Activated gamma-delta T cell treated with anti-CD3 and anti-CD28 coated beads, Interleukin-2, amount 50 U/mL, for 16 hours (primary cell): Measurements from ENCODE around the gene PMEPA1.

Source experiments
- DNase-seq: peaks from one replicate; pipeline ENCODE4 v3.0.0-alpha.2; 2020; ENCODE audit warnings: low read depth

Gene PMEPA1

DNA sequence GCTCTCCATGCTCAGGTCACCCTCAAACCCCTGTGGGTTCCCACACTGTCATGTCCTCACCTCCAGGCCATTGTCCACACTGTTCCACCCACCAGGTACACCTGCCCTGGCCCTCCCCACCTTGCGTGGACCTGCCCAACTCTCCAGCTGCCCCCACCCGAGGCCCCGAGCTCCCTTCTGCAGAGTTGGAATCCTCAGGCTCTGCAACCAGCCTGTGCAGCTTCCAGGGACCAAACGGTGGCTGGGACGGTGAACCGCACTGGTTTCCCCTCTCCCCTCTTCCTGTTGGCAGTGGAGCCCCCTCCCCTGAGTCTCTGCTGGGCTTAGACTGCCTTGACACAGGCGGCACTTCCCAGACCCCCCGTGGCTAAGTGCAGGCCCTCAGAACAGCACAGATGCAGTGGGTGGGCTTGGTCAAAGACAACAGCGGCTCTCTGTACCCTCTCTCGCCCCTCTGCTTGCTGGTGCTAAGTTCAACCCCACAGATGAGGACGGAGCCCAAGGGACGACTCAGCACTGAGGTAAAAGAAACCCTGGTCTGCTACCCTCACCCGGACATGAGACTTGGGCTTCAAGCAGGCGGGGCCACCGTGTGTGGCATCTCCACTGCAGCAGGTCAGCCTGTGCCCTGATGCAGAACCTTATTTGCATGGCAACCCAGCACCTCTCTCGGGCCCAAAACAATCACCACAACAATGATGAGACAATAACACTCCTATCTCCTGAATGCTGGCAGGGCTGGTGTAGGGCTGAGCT lies 100.6 kb downstream of the PMEPA1 start:
- DNase-seq, result no peak

- DNase-seq, result no peak
These were observed 101.3 kb downstream of the PMEPA1 start for GRCh38 chr20:57608516-57608915.

DNA sequence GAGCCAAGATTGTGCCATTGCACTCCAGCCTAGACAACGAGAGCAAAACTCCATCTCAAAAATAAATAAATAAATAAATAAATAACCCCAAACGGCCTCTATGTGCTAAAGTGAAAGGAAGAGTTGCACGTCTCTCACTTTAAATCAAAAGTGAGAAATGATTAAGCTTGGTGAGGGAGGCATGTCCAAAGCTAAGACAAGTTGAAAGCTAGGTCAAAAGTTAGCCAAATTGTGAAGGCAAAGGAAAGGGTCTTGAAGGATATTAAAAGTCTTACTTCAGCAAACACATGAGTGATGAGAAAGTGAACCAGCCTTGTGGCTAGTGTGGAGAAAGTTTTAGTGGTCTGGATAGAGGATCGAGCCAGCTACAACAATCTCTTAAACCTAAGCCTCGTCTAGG lies 103.9 kb downstream of the PMEPA1 start:
- DNase-seq, result no peak

- DNase-seq, result no peak
These were observed 104.8 kb downstream of the PMEPA1 start for GRCh38 chr20:57605045-57605444.

- no peak for DNase-seq
These were observed 106.7 kb downstream of the PMEPA1 start for GRCh38 chr20:57603120-57603519.

GRCh38 chr20:57601737-57602136 lies 108.1 kb downstream of the PMEPA1 start:
- no peak for DNase-seq

DNA sequence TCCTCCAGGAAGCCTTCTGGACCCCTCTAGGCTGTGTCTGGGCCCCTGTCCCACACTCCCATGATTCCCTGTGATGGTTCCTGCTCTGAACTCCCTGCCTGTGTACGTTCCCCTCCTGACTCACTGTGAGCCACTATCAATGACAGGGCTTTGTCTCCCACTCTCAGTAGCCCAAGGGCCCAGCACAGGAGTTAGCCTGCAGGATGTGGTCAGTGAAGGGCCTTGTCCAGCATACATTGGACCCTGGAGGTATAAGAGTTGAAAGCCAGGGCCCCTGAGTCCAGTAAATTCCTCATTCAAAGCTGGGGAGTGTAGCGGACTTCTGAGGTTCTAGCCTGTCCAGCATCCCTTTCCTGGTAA lies 108.6 kb downstream of the PMEPA1 start:
- DNase-seq, result no peak

DNA sequence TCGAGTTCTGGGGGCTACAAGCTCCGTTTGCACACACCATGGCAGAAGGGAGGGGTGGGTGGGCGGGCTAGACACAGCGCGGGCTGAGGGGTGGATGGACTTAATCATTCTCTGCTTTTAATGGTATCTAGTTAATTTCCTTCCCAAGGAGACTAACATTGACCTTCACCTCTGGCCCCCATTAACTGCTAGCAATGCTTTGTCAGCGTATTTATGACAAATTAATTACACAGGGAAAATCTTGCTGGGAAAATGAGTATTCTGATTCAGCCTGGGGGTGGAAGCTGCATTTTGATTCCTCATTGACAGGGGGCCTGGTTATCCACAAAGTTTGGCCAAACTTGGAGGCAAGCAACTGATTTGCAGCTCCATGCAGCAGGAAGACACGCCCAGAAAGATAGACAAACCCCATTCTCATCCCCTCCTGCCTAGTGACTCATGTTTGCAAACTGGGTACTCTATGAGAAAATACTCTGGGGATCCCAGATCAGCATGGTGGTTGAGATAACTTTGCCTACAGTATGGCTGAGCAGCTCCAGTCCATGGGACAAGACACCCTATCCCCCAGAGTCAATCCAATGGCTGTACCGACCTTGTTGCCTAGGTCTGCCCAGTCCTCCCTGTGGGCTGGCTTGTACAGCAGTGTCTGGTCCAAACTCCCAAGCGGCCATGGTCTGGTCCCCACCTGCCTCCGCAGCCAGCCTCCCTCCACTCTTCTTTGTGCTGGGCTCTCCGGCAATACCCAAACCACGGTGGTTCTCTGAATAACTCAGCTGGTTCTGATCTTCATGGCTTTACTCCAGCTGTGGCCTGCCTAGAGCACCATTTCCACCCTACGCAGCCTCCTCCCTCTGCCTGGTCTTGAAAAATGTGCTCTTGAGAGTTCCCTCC lies 109.2 kb downstream of the PMEPA1 start:
- DNase-seq, result no peak

DNA sequence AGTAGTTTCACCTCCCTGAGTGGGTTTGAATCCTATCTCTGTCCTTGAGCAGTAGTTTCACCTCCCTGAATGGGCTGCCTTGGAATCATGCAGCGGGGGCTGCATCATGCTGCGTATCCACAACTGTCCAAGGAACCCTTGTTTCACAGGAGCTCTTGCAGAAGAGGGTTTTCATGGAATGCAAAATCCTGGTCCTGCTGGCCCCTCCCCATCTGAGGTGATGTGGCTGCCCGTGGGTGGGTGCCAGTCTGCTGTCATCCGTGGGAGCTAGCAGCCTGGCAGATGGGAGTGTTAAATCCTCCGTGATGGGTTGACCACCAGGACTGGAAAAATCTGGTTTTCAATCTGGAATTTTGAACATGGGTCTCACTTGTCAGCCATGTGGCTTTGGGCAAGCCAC lies 111.3 kb downstream of the PMEPA1 start:
- DNase-seq, result no peak
